ENCODE measurements around the gene IQGAP1. TPM values are rescaled to one million over a fixed set of nuclear protein-coding genes. Genes with fewer than 3 reads are reported as not detected.

Gene IQGAP1
- total RNA-seq, 1 experiment from 2014 or later = 264 TPM

DNA sequence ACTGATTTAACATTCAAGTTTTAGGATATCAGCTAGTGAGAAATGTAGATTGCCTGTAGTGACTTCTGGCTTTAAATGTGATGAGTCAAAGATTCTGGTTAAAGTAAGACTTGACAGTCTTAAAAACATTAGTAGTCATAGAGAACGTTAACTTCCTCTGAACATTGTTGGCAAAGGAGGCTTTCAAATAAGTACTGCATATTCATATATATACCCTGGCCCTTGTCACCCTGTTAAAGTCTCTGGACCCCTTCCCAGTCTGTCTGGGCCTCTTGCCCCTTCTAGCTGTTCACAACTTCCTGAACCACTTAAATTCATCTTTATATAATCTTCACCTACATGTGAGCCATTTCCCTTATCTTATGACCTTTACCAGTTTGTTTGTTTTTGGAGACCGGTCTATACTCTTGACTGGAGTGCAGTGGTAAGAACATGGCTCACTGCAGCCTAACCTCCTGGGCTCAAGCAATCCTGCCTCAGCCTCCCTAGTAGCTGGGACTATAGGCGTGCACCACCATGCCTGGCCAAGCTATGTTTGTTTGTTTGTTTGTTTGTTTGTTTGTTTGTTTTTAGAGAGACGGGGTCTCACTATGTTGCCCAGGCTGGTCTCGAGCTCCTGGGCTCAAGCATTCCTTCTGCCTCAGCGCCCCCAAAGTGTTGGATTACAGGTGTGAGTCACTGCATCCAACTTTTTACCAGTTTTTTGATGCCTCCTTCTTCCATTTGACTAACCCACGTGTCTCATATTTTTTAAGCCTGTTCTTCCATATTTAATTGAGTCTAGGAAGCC, 77.3 kb downstream of the IQGAP1 start:
- intact Hi-C loops (cut with micrococcal nuclease) = loop anchor here (5.0 kb wide), 1 partner anchor 143 kb away; no protein-coding TSS in a partner anchor
- TF ChIP-seq, protein P1, sequence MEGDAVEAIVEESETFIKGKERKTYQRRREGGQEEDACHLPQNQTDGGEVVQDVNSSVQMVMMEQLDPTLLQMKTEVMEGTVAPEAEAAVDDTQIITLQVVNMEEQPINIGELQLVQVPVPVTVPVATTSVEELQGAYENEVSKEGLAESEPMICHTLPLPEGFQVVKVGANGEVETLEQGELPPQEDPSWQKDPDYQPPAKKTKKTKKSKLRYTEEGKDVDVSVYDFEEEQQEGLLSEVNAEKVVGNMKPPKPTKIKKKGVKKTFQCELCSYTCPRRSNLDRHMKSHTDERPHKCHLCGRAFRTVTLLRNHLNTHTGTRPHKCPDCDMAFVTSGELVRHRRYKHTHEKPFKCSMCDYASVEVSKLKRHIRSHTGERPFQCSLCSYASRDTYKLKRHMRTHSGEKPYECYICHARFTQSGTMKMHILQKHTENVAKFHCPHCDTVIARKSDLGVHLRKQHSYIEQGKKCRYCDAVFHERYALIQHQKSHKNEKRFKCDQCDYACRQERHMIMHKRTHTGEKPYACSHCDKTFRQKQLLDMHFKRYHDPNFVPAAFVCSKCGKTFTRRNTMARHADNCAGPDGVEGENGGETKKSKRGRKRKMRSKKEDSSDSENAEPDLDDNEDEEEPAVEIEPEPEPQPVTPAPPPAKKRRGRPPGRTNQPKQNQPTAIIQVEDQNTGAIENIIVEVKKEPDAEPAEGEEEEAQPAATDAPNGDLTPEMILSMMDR (IDR thresholded peaks at IDR 0.05; ENCODE audit: unreplicated experiment) = no peak
- Mint-ChIP-seq H3K27me3 (ENCODE audit: insufficient read depth, unreplicated experiment) (no peaks in the 10 kb centered on the region), H3K4me3 (ENCODE audit: unreplicated experiment) (no peak overlapping the region), H3K27ac (ENCODE audit: low read depth, unreplicated experiment) (peak overlapping the region; percentile 71), H3K4me1 (ENCODE audit: insufficient read depth, unreplicated experiment) (peaks cover 28% of the 10 kb centered on the region), H3K9me3 (ENCODE audit: unreplicated experiment) (no peaks in the 10 kb centered on the region), H3K36me3 (ENCODE audit: insufficient read depth, unreplicated experiment) (peaks cover 75% of the 10 kb centered on the region)
- ChIA-PET CTCF (interaction anchor here (1.2 to 3.6 kb wide), 6 partner anchors 15 to 164 kb away, joined by 3 to 20 read pairs (median 6); no protein-coding TSS in a partner anchor), POLR2A (interaction anchor here (0.6 to 2.3 kb wide), 10 partner anchors 9 to 77 kb away, joined by 3 to 11 read pairs (median 4); partner anchors contain the start of gene IQGAP1)
- DNase-seq (ENCODE audit: unreplicated experiment) = peak; percentile 19
- BruUV-seq (replicated peaks) = no TSS peak

DNA sequence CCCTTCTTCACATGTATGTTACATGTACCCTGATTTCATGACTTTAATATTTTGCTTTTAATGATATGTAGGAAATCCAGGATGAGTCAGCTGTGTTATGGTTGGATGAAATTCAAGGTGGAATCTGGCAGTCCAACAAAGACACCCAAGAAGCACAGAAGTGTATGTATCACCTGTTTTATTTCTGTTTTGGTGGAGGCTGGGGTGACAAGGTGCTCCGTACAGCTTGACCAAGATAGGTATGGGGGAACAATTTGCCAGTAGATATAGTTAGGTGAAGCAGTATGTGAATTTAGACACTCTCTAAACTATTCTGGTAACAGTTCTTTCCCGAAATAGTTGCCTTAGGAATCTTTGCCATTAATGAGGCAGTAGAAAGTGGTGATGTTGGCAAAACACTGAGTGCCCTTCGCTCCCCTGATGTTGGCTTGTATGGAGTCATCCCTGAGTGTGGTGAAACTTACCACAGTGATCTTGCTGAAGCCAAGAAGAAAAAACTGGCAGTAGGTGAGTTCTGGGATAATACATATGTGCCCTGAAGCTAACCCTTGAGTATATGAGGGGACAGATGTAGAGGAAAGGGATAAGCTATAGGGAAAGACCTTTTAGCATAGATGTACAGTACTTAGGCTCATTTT, 78.0 kb downstream of the IQGAP1 start:
- no peaks in the 10 kb centered on the region for H3K9me3 Mint-ChIP-seq (ENCODE audit: unreplicated experiment)
- peaks cover 28% of the 10 kb centered on the region for H3K4me1 Mint-ChIP-seq (ENCODE audit: insufficient read depth, unreplicated experiment)
- DNase-seq (ENCODE audit: unreplicated experiment) = peak; percentile 65
- BruUV-seq (replicated peaks) = no TSS peak
- H3K27me3 Mint-ChIP-seq (ENCODE audit: insufficient read depth, unreplicated experiment) = no peaks in the 10 kb centered on the region
- intact Hi-C loops (cut with micrococcal nuclease) = loop anchor here (5.0 kb wide), 1 partner anchor 144 kb away; no protein-coding TSS in a partner anchor
- TF ChIP-seq, protein P1 (IDR thresholded peaks at IDR 0.05; ENCODE audit: unreplicated experiment) = no peak
- peaks cover 76% of the 10 kb centered on the region for H3K36me3 Mint-ChIP-seq (ENCODE audit: insufficient read depth, unreplicated experiment)
- peak overlapping the region; percentile 22 for H3K27ac Mint-ChIP-seq (ENCODE audit: low read depth, unreplicated experiment)
- CTCF ChIA-PET = interaction anchor here (0.7 to 3.6 kb wide), 9 partner anchors 10 to 173 kb away, joined by 3 to 20 read pairs (median 5); no protein-coding TSS in a partner anchor
- POLR2A ChIA-PET = interaction anchor here (0.7 to 2.3 kb wide), 9 partner anchors 13 to 78 kb away, joined by 3 to 11 read pairs (median 5); partner anchors contain the start of gene IQGAP1
- H3K4me3 Mint-ChIP-seq (ENCODE audit: unreplicated experiment) = no peak overlapping the region

DNA sequence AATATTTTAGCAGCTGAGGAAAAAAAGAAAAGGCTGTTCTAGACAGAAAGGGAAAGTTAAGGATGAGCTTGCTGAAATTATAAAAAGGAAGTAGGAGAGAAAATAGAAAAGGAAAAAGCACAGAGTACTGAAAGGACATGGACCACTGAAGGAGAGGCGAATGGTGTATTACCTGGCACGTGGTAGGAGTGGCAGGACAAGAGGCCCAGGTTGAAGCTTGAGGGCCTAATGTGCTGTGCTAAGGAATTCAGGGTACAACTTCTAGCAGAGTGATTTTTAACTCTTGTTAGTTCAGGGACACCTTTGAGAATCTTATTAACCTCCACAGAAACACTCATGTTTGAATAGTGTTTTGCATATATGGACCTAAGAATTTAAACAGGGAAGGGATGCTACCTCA, 81.7 kb downstream of the IQGAP1 start:
- no peak overlapping the region for H3K4me3 Mint-ChIP-seq (ENCODE audit: unreplicated experiment)
- no TSS peak for BruUV-seq (replicated peaks)
- TF ChIP-seq, protein P1 (IDR thresholded peaks at IDR 0.05; ENCODE audit: unreplicated experiment) = no peak
- peaks cover 16% of the 10 kb centered on the region for H3K4me1 Mint-ChIP-seq (ENCODE audit: insufficient read depth, unreplicated experiment)
- no peak for DNase-seq (ENCODE audit: unreplicated experiment)
- no peaks in the 10 kb centered on the region for H3K9me3 Mint-ChIP-seq (ENCODE audit: unreplicated experiment)
- peaks cover 91% of the 10 kb centered on the region for H3K36me3 Mint-ChIP-seq (ENCODE audit: insufficient read depth, unreplicated experiment)
- H3K27me3 Mint-ChIP-seq (ENCODE audit: insufficient read depth, unreplicated experiment) = no peaks in the 10 kb centered on the region
- CTCF ChIA-PET = interaction anchor here (0.9 to 1.9 kb wide), 5 partner anchors 13 to 314 kb away, joined by 3 to 16 read pairs (median 4); no protein-coding TSS in a partner anchor
- intact Hi-C loops (cut with micrococcal nuclease) = loop anchor here (5.0 kb wide), 1 partner anchor 147 kb away; no protein-coding TSS in a partner anchor
- no peak overlapping the region for H3K27ac Mint-ChIP-seq (ENCODE audit: low read depth, unreplicated experiment)
- POLR2A ChIA-PET = interaction anchor here (0.5 kb wide), 1 partner anchor 20 kb away, joined by 3 read pairs; no protein-coding TSS in a partner anchor

DNA sequence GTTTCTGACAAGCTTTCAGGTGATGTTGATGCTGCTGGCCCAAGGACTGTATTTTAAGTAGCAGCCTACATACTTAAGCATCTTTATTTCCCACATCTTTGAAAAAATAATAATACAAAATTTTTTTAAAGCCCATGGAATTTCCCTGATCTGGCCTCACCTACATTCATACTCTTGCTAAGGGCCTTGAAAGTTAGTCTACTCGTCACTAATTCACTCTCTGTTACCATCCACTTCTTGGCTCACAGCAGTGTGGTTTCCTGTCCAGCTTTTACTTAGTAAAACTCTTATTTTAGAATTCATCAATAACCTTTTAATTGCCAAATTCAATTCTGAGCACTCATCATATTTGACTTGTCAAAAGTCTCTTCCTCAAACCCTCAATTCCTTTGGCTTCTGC, 82.4 kb downstream of the IQGAP1 start:
- no peak overlapping the region for H3K27ac Mint-ChIP-seq (ENCODE audit: low read depth, unreplicated experiment)
- POLR2A ChIA-PET = interaction anchor here (1.1 kb wide), 1 partner anchor 150 kb away, joined by 3 read pairs; no protein-coding TSS in a partner anchor

More for the DNA sequence above, 82.4 kb downstream of the IQGAP1 start:
- BruUV-seq (replicated peaks) = no TSS peak
- Mint-ChIP-seq H3K4me3 (ENCODE audit: unreplicated experiment) (no peak overlapping the region), H3K4me1 (ENCODE audit: insufficient read depth, unreplicated experiment) (peaks cover 11% of the 10 kb centered on the region), H3K9me3 (ENCODE audit: unreplicated experiment) (no peaks in the 10 kb centered on the region), H3K36me3 (ENCODE audit: insufficient read depth, unreplicated experiment) (peaks cover 96% of the 10 kb centered on the region), H3K27me3 (ENCODE audit: insufficient read depth, unreplicated experiment) (no peaks in the 10 kb centered on the region)
- TF ChIP-seq, protein P1 (IDR thresholded peaks at IDR 0.05; ENCODE audit: unreplicated experiment) = no peak
- no peak for DNase-seq (ENCODE audit: unreplicated experiment)
- intact Hi-C loops (cut with micrococcal nuclease) = no loop called here
- CTCF ChIA-PET = interaction anchor here (1.0 to 1.9 kb wide), 3 partner anchors 12 to 150 kb away, joined by 4 to 16 read pairs (median 7); no protein-coding TSS in a partner anchor

Measured in MCF 10A (cell line).